ENCODE data around the gene PTPRT.

Gene PTPRT

DNA sequence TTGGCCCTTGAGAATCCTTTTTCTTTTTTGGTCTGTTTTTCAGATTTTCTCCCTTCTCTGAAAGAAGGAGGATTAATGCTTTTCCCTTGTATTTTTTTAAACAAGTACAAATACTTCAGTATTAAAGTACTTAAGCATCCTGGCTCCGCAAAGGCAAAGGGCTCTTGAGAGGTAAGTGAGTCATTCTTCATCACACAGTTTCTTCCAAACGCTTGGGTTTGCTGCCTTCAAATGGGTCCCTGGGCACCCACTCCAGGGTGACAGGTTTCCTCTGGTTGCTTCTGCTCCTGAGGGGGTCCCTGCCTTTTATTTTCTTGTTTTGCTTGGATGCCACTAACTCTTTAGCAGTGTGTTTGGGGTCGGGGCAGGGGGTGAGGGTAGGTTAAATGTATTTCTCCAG is 437.1 kb downstream of the PTPRT start:
- POLR2A ChIA-PET: no interaction called here
- TF ChIP-seq LEF1 (IDR thresholded peaks at IDR 0.05; ENCODE audit: borderline replicate concordance) (no peak), FOXA1 (IDR thresholded peaks at IDR 0.05) (no peak), HDGF (IDR thresholded peaks at IDR 0.05; ENCODE audit: borderline replicate concordance) (no peak), PKNOX1 (IDR thresholded peaks at IDR 0.05) (no peak), SUZ12 (IDR thresholded peaks at IDR 0.05) (no peak), TARDBP (IDR thresholded peaks at IDR 0.05) (no peak)

GRCh38 chr20:42749556-42749955 is 440.1 kb downstream of the PTPRT start:
- ChIA-PET POLR2A (no interaction called here), CTCF (no interaction called here)
- no peak for DNase-seq (ENCODE audit: extremely low spot score)
- TF ChIP-seq HDGF (IDR thresholded peaks at IDR 0.05; ENCODE audit: borderline replicate concordance): no peak
- no peak for TF ChIP-seq FOXM1 (IDR thresholded peaks at IDR 0.05; ENCODE audit: borderline replicate concordance)
- no peak for TF ChIP-seq ZNF384 (IDR thresholded peaks at IDR 0.05)
- no peak for TF ChIP-seq PKNOX1 (IDR thresholded peaks at IDR 0.05)
- no peak for TF ChIP-seq TARDBP (IDR thresholded peaks at IDR 0.05)
- TF ChIP-seq LEF1 (IDR thresholded peaks at IDR 0.05; ENCODE audit: borderline replicate concordance): no peak
- TF ChIP-seq ARNT (IDR thresholded peaks at IDR 0.05): no peak
- TF ChIP-seq BHLHE40 (IDR thresholded peaks at IDR 0.05; ENCODE audit: borderline replicate concordance): no peak
- no peak for TF ChIP-seq FOXK2 (IDR thresholded peaks at IDR 0.05)
- no peak for TF ChIP-seq SP1 (IDR thresholded peaks at IDR 0.05)
- no peak for TF ChIP-seq CTBP1 (IDR thresholded peaks at IDR 0.05; ENCODE audit: borderline replicate concordance)
- TF ChIP-seq FOXA1 (IDR thresholded peaks at IDR 0.05): no peak
- TF ChIP-seq L3MBTL2 (conservative IDR thresholded peaks at IDR 0.05): no peak
- TF ChIP-seq NFRKB (IDR thresholded peaks at IDR 0.05): no peak
- no peak for TF ChIP-seq SUZ12 (IDR thresholded peaks at IDR 0.05)
- no peak for TF ChIP-seq ELF4 (IDR thresholded peaks at IDR 0.05)

More for the DNA sequence above, 437.1 kb downstream of the PTPRT start:
- no peak for DNase-seq (ENCODE audit: extremely low spot score)
- CTCF ChIA-PET: no interaction called here

GRCh38 chr20:42747765-42748411 is 441.8 kb downstream of the PTPRT start:
- TF ChIP-seq HDGF (IDR thresholded peaks at IDR 0.05; ENCODE audit: borderline replicate concordance): no peak
- TF ChIP-seq PKNOX1 (IDR thresholded peaks at IDR 0.05): no peak
- no peak for TF ChIP-seq NFRKB (IDR thresholded peaks at IDR 0.05)
- no peak for TF ChIP-seq TARDBP (IDR thresholded peaks at IDR 0.05)
- no peak for TF ChIP-seq SP1 (IDR thresholded peaks at IDR 0.05)
- TF ChIP-seq L3MBTL2 (conservative IDR thresholded peaks at IDR 0.05): no peak
- no peak for TF ChIP-seq LEF1 (IDR thresholded peaks at IDR 0.05; ENCODE audit: borderline replicate concordance)
- no peak for TF ChIP-seq ZNF384 (IDR thresholded peaks at IDR 0.05)
- no peak for TF ChIP-seq BHLHE40 (IDR thresholded peaks at IDR 0.05; ENCODE audit: borderline replicate concordance)
- no peak for TF ChIP-seq ELF4 (IDR thresholded peaks at IDR 0.05)
- no peak for TF ChIP-seq FOXM1 (IDR thresholded peaks at IDR 0.05; ENCODE audit: borderline replicate concordance)
- no peak for TF ChIP-seq ARNT (IDR thresholded peaks at IDR 0.05)
- no peak for TF ChIP-seq FOXA1 (IDR thresholded peaks at IDR 0.05)
- TF ChIP-seq SUZ12 (IDR thresholded peaks at IDR 0.05): no peak
- no peak for TF ChIP-seq CTBP1 (IDR thresholded peaks at IDR 0.05; ENCODE audit: borderline replicate concordance)
- TF ChIP-seq FOXK2 (IDR thresholded peaks at IDR 0.05): no peak
- DNase-seq (ENCODE audit: extremely low spot score): no peak
- CTCF ChIA-PET: no interaction called here
- POLR2A ChIA-PET: no interaction called here

- ChIA-PET CTCF (no interaction called here), POLR2A (no interaction called here)
- no peak for DNase-seq (ENCODE audit: extremely low spot score)
- TF ChIP-seq FOXM1 (IDR thresholded peaks at IDR 0.05; ENCODE audit: borderline replicate concordance) (no peak), TARDBP (IDR thresholded peaks at IDR 0.05) (no peak), FOXK2 (IDR thresholded peaks at IDR 0.05) (no peak), SUZ12 (IDR thresholded peaks at IDR 0.05) (no peak), LEF1 (IDR thresholded peaks at IDR 0.05; ENCODE audit: borderline replicate concordance) (no peak), HDGF (IDR thresholded peaks at IDR 0.05; ENCODE audit: borderline replicate concordance) (no peak), NFRKB (IDR thresholded peaks at IDR 0.05) (no peak)
These were observed 444.8 kb downstream of the PTPRT start for GRCh38 chr20:42744756-42745465.

GRCh38 chr20:42742926-42743325 is 446.8 kb downstream of the PTPRT start:
- POLR2A ChIA-PET: no interaction called here
- no peak for TF ChIP-seq LEF1 (IDR thresholded peaks at IDR 0.05; ENCODE audit: borderline replicate concordance)
- no peak for TF ChIP-seq HDGF (IDR thresholded peaks at IDR 0.05; ENCODE audit: borderline replicate concordance)
- no peak for TF ChIP-seq ELF4 (IDR thresholded peaks at IDR 0.05)
- TF ChIP-seq L3MBTL2 (conservative IDR thresholded peaks at IDR 0.05): no peak
- CTCF ChIA-PET: no interaction called here
- no peak for DNase-seq (ENCODE audit: extremely low spot score)

GRCh38 chr20:42741906-42742305 is 447.8 kb downstream of the PTPRT start:
- TF ChIP-seq TARDBP (IDR thresholded peaks at IDR 0.05) (no peak), FOXK2 (IDR thresholded peaks at IDR 0.05) (no peak), NFRKB (IDR thresholded peaks at IDR 0.05) (no peak), BHLHE40 (IDR thresholded peaks at IDR 0.05; ENCODE audit: borderline replicate concordance) (no peak), SP1 (IDR thresholded peaks at IDR 0.05) (no peak), SUZ12 (IDR thresholded peaks at IDR 0.05) (no peak), LEF1 (IDR thresholded peaks at IDR 0.05; ENCODE audit: borderline replicate concordance) (no peak), ARNT (IDR thresholded peaks at IDR 0.05) (no peak), FOXA1 (IDR thresholded peaks at IDR 0.05) (no peak), PKNOX1 (IDR thresholded peaks at IDR 0.05) (no peak), HDGF (IDR thresholded peaks at IDR 0.05; ENCODE audit: borderline replicate concordance) (no peak), FOXM1 (IDR thresholded peaks at IDR 0.05; ENCODE audit: borderline replicate concordance) (no peak), CTBP1 (IDR thresholded peaks at IDR 0.05; ENCODE audit: borderline replicate concordance) (no peak), L3MBTL2 (conservative IDR thresholded peaks at IDR 0.05) (no peak), ZNF384 (IDR thresholded peaks at IDR 0.05) (no peak), ELF4 (IDR thresholded peaks at IDR 0.05) (no peak)
- POLR2A ChIA-PET: no interaction called here
- no peak for DNase-seq (ENCODE audit: extremely low spot score)
- CTCF ChIA-PET: no interaction called here
